ENCODE data around the gene PPP1R13L.

GRCh38 chr19:45417151-45417550 is 12.3 kb upstream of the PPP1R13L start:
- TF ChIP-seq NFRKB (IDR thresholded peaks at IDR 0.05) (no peak), HDGF (IDR thresholded peaks at IDR 0.05; ENCODE audit: borderline replicate concordance) (no peak), SUZ12 (IDR thresholded peaks at IDR 0.05) (no peak), SP1 (IDR thresholded peaks at IDR 0.05) (no peak), TARDBP (IDR thresholded peaks at IDR 0.05) (no peak), FOXA1 (IDR thresholded peaks at IDR 0.05) (no peak), ZNF384 (IDR thresholded peaks at IDR 0.05) (no peak), L3MBTL2 (conservative IDR thresholded peaks at IDR 0.05) (no peak), PKNOX1 (IDR thresholded peaks at IDR 0.05) (no peak), BHLHE40 (IDR thresholded peaks at IDR 0.05; ENCODE audit: borderline replicate concordance) (no peak), FOXM1 (IDR thresholded peaks at IDR 0.05; ENCODE audit: borderline replicate concordance) (no peak), ARNT (IDR thresholded peaks at IDR 0.05) (no peak), ELF4 (IDR thresholded peaks at IDR 0.05) (no peak)
